HG02943 (cell line): ENCODE results near the gene FOSL2.

Experiments used
- ATAC-seq: cut with Tn5 transposase; IDR thresholded peaks from one replicate; pipeline ENCODE4 v1.9.1; 2021; ENCODE audit warnings: mild to moderate bottlenecking, low read depth, moderate library complexity; ENCODE audit not compliant: unreplicated experiment

The FOSL2 gene

GRCh38 chr2:28465148-28465885 lies 72.7 kb downstream of the FOSL2 start:
- no peak for ATAC-seq
